Measurements from ENCODE around the gene WAPL.

Gene WAPL

DNA sequence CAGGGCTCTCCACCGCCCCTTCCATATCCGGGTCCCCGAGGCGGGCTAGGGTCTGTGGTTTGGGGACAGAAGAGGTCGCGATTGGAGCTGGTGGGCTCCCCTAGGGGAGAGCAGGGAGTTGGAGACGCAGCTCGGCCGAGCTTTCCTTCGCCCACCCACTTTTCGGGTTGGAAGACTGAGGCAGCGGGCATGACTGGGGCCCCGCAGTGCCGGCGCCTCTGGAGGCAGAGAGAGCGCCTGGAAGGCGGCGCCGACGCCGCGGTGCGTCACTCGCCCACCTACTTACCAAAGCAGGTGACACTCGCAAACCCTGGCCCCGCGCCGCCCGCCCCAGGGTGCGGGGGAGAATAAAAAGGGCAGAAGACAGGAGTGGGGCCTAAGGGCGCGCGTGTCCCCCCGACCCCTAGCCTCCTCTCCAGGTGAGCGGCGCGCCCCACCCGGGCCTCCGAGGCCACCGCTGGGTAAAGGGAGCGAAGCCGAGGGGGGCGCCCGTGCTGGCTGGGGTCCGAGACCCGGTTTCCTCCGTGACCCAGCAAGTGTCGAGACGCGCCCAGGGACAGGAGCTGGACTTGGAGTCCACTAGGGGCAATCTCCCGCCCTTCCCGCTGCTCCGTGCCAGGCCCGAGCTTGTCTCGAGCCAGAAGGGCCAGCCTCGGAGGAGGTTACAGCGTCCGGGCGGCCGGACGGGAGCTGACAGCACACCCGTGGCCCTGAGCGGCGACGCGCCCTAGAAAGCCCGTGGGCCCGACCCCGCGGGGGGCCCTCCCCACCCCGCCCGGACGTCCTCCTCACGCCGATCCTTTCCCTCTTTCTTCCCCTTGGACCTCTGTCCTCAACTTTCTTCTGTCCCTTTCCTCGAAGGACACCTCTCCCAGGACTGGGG is 120.6 kb downstream of the WAPL start:
- H3K27me3 ChIP-seq (ENCODE audit: insufficient read depth, low read length): no peaks in the 10 kb centered on the region
- no peaks in the 10 kb centered on the region for H3K79me2 ChIP-seq (ENCODE audit: insufficient read depth, low read length)
- H3K4me1 ChIP-seq (ENCODE audit: insufficient read depth, low read length, severe bottlenecking): peaks cover 19% of the 10 kb centered on the region
- peak overlapping the region; percentile 84 for H3K4me3 ChIP-seq (ENCODE audit: low read depth, low read length, poor library complexity, severe bottlenecking)
- no peaks in the 10 kb centered on the region for H3K9me3 ChIP-seq (ENCODE audit: low read length)
- no peaks in the 10 kb centered on the region for H3K9me2 ChIP-seq (ENCODE audit: low read depth, low read length)
- peak overlapping the region; percentile 54 for H3K27ac ChIP-seq (ENCODE audit: low read depth, low read length, poor library complexity, severe bottlenecking)
- no peaks in the 10 kb centered on the region for H4K20me1 ChIP-seq (ENCODE audit: insufficient read depth, low read length)
- peak overlapping the region; percentile 90 for H3K9ac ChIP-seq (ENCODE audit: low read length)
- TF ChIP-seq, protein P1, sequence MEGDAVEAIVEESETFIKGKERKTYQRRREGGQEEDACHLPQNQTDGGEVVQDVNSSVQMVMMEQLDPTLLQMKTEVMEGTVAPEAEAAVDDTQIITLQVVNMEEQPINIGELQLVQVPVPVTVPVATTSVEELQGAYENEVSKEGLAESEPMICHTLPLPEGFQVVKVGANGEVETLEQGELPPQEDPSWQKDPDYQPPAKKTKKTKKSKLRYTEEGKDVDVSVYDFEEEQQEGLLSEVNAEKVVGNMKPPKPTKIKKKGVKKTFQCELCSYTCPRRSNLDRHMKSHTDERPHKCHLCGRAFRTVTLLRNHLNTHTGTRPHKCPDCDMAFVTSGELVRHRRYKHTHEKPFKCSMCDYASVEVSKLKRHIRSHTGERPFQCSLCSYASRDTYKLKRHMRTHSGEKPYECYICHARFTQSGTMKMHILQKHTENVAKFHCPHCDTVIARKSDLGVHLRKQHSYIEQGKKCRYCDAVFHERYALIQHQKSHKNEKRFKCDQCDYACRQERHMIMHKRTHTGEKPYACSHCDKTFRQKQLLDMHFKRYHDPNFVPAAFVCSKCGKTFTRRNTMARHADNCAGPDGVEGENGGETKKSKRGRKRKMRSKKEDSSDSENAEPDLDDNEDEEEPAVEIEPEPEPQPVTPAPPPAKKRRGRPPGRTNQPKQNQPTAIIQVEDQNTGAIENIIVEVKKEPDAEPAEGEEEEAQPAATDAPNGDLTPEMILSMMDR (IDR thresholded peaks at IDR 0.05; ENCODE audit: low read length): no peak; the same call in 1 of the 2 replicates
- H3K36me3 ChIP-seq (ENCODE audit: insufficient read depth, low read length): no peaks in the 10 kb centered on the region
- 0 out of 2 replicates have a peak, but pooled peaks cover 3% of the 10 kb centered on the region for H3F3A ChIP-seq (ENCODE audit: insufficient read depth, low read length)
- H2AFZ ChIP-seq (ENCODE audit: low read length): no peak overlapping the region
- H3K4me2 ChIP-seq (ENCODE audit: low read length): peak overlapping the region; percentile 97

DNA sequence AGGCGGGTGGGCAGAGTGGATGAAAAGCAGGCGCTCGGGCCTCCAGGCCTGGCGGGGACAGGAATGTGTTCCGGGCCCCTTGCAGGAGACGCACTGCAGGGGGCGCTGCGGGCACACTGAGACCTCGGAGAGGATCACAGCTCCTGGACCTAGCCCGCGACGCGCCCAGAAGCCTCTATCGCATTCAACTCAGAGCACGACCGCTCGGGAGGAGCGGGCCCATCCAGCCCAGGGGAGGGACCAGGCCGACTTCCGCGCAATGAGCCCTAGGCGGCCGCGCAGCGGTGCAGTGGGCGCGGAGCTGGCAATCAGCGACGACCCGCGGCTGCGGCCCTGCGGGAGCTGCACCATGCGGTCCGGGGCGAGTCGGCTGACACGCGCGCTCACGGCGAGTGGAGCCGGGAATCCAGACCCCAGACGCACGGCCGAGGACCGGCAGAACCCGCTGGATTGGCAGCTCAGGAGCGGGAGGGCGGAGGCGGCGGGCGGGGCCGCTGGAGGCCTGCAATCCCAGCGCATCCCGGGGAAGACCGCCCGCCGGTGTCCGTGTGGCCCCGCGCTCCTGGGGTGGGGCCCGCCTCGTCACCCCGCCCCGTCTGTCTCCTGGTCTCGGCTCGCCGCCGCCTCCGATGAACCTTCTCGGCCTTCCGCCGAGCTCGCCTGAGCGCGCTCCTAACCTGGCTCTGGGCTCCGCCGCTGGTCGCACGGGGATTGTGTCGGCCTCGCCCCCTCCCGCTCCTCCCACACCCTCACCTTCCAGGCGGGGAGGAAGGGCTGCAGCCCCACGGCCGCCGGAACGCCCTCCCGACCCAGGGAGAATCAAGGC is 121.5 kb downstream of the WAPL start:
- Histone ChIP-seq H3K9ac (ENCODE audit: low read length) (peak overlapping the region; percentile 90), H3K27ac (ENCODE audit: low read depth, low read length, poor library complexity, severe bottlenecking) (peak overlapping the region; percentile 54), H3K36me3 (ENCODE audit: insufficient read depth, low read length) (no peaks in the 10 kb centered on the region), H3K79me2 (ENCODE audit: insufficient read depth, low read length) (no peaks in the 10 kb centered on the region), H4K20me1 (ENCODE audit: insufficient read depth, low read length) (no peaks in the 10 kb centered on the region), H3F3A (ENCODE audit: insufficient read depth, low read length) (0 out of 2 replicates have a peak, but pooled peaks cover 3% of the 10 kb centered on the region), H3K9me3 (ENCODE audit: low read length) (no peaks in the 10 kb centered on the region), H3K27me3 (ENCODE audit: insufficient read depth, low read length) (no peaks in the 10 kb centered on the region), H3K4me3 (ENCODE audit: low read depth, low read length, poor library complexity, severe bottlenecking) (peak overlapping the region; percentile 84), H3K9me2 (ENCODE audit: low read depth, low read length) (no peaks in the 10 kb centered on the region), H3K4me1 (ENCODE audit: insufficient read depth, low read length, severe bottlenecking) (peaks cover 19% of the 10 kb centered on the region), H3K4me2 (ENCODE audit: low read length) (peak overlapping the region; percentile 97), H2AFZ (ENCODE audit: low read length) (no peak overlapping the region)
- no peak for TF ChIP-seq EZH2 (IDR thresholded peaks at IDR 0.05; ENCODE audit: borderline replicate concordance, low read length)
- TF ChIP-seq, protein P1 (IDR thresholded peaks at IDR 0.05; ENCODE audit: low read length): peak; percentile 88

DNA sequence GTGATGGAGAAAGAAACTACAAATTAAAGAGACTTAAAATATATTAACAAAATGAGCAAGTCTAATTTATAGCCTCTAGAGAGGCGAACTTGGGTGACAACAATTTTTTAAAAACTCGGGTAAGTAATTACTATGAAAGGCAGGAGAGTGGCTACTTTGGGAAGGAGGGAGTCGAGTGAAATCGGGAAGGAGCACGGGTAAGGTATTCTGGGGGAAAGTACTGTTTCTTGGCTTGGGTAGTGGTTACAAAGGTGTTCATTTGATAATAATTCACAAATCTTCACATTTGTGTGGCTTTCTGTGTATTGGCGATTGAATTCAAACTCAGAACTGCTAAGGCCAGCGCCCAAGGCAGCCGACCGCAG is 122.1 kb downstream of the WAPL start:
- Histone ChIP-seq H3K27me3 (ENCODE audit: insufficient read depth, low read length) (no peaks in the 10 kb centered on the region), H3K4me1 (ENCODE audit: insufficient read depth, low read length, severe bottlenecking) (peaks cover 19% of the 10 kb centered on the region), H3K4me3 (ENCODE audit: low read depth, low read length, poor library complexity, severe bottlenecking) (no peak overlapping the region), H3K9me2 (ENCODE audit: low read depth, low read length) (no peaks in the 10 kb centered on the region), H2AFZ (ENCODE audit: low read length) (no peak overlapping the region), H3K27ac (ENCODE audit: low read depth, low read length, poor library complexity, severe bottlenecking) (no peak overlapping the region), H3F3A (ENCODE audit: insufficient read depth, low read length) (0 out of 2 replicates have a peak, but pooled peaks cover 3% of the 10 kb centered on the region), H3K79me2 (ENCODE audit: insufficient read depth, low read length) (no peaks in the 10 kb centered on the region), H3K4me2 (ENCODE audit: low read length) (peak overlapping the region; percentile 97), H3K9me3 (ENCODE audit: low read length) (no peaks in the 10 kb centered on the region), H3K36me3 (ENCODE audit: insufficient read depth, low read length) (no peaks in the 10 kb centered on the region), H3K9ac (ENCODE audit: low read length) (peak overlapping the region; percentile 6; the same call in 1 of the 2 replicates), H4K20me1 (ENCODE audit: insufficient read depth, low read length) (no peaks in the 10 kb centered on the region)
- TF ChIP-seq, protein P1 (IDR thresholded peaks at IDR 0.05; ENCODE audit: low read length): no peak
- TF ChIP-seq EZH2 (IDR thresholded peaks at IDR 0.05; ENCODE audit: borderline replicate concordance, low read length): no peak
